HCT116 (cell line): Measurements from ENCODE around the gene NT5C2.

Experiments used
- CEBPB ChIP-seq: IDR thresholded peaks from 2 replicates; pipeline ENCODE4 v1.6.1; 2012; ENCODE audit warnings: low read depth
- CTCF ChIP-seq, 3 experiments: fragments of 200-600 bp in 1 of 3; sonication (generic) in 1 of 3; IDR thresholded peaks in 2 of 3; conservative IDR thresholded peaks in 1 of 3; 2 replicates each; pipeline ENCODE4 v1.5.1; 2012 to 2017; ENCODE audit warnings: low read depth in 2 of 3, low read length in 2 of 3, antibody characterized with exemption in 1 of 3, borderline replicate concordance in 1 of 3, control low read depth in 1 of 3, mild to moderate bottlenecking in 1 of 3, mixed read lengths in 1 of 3, mixed run types in 1 of 3, moderate library complexity in 1 of 3; ENCODE audit not compliant: insufficient read depth in 1 of 3
- EZH2 ChIP-seq: fragments of 200-600 bp; sonication (generic); IDR thresholded peaks from 2 replicates; pipeline ENCODE4 v1.6.1; 2017; ENCODE audit warnings: antibody characterized with exemption, mixed run types
- POLR2AphosphoS5 ChIP-seq: IDR thresholded peaks from 2 replicates; pipeline ENCODE4 v1.6.1; 2011; ENCODE audit warnings: mild to moderate bottlenecking, low read depth, low read length, moderate library complexity
- RAD21 ChIP-seq: IDR thresholded peaks from 2 replicates; pipeline ENCODE4 v1.6.1; 2012; ENCODE audit warnings: low read depth, mild to moderate bottlenecking
- REST ChIP-seq: IDR thresholded peaks from 2 replicates; pipeline ENCODE4 v1.6.1; 2012; ENCODE audit warnings: low read depth
- SIN3A ChIP-seq: IDR thresholded peaks from 2 replicates; pipeline ENCODE4 v1.6.1; 2012; ENCODE audit warnings: low read depth
- YY1 ChIP-seq: IDR thresholded peaks from 2 replicates; pipeline ENCODE4 v1.6.1; 2011; ENCODE audit warnings: low read length, low read depth, moderate library complexity, mild to moderate bottlenecking; ENCODE audit not compliant: insufficient replicate concordance; ENCODE audit errors: extremely low read depth
- ZBTB33 ChIP-seq: IDR thresholded peaks from 2 replicates; pipeline ENCODE4 v1.6.1; 2011; ENCODE audit warnings: mild to moderate bottlenecking, low read length, moderate library complexity; ENCODE audit not compliant: insufficient replicate concordance; ENCODE audit errors: extremely low read depth
- ZNF274 ChIP-seq: fragments of 200-500 bp; sonication (Bioruptor generic); IDR thresholded peaks from 2 replicates; pipeline ENCODE4 v1.6.1; 2014; ENCODE audit warnings: mild to moderate bottlenecking, low read depth, low read length, inconsistent platforms

GRCh38 chr10:103207141-103207540 is 14.1 kb upstream of the NT5C2 start:
- no peak for TF ChIP-seq ZBTB33
- TF ChIP-seq EZH2: no peak
- no peak for TF ChIP-seq RAD21
- no peak for TF ChIP-seq CTCF (IDR thresholded peaks at IDR 0.05 in 2 of 3, conservative IDR thresholded peaks at IDR 0.05 in 1 of 3; ENCODE audit: borderline replicate concordance in 1 of 3, insufficient read depth in 1 of 3, low read depth in 2 of 3, low read length in 2 of 3)
- TF ChIP-seq YY1: no peak
- TF ChIP-seq REST: no peak
- no peak for TF ChIP-seq ZNF274
- TF ChIP-seq POLR2AphosphoS5: no peak
- no peak for TF ChIP-seq SIN3A
- no peak for TF ChIP-seq CEBPB
